ENCODE data around the gene TDRD7. TPM values are rescaled to one million over a fixed set of nuclear protein-coding genes. Genes with fewer than 3 reads are reported as not detected.

TDRD7 gene
- total and polyA plus RNA-seq, 9 of the 15 experiments (the other 6 are each of a cell fraction or from before 2014, with no cell fraction given), result 2.2 to 7.7 (median 5.2) TPM

- TF ChIP-seq, protein P1, sequence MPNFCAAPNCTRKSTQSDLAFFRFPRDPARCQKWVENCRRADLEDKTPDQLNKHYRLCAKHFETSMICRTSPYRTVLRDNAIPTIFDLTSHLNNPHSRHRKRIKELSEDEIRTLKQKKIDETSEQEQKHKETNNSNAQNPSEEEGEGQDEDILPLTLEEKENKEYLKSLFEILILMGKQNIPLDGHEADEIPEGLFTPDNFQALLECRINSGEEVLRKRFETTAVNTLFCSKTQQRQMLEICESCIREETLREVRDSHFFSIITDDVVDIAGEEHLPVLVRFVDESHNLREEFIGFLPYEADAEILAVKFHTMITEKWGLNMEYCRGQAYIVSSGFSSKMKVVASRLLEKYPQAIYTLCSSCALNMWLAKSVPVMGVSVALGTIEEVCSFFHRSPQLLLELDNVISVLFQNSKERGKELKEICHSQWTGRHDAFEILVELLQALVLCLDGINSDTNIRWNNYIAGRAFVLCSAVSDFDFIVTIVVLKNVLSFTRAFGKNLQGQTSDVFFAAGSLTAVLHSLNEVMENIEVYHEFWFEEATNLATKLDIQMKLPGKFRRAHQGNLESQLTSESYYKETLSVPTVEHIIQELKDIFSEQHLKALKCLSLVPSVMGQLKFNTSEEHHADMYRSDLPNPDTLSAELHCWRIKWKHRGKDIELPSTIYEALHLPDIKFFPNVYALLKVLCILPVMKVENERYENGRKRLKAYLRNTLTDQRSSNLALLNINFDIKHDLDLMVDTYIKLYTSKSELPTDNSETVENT (CRISPR knock-in tag; IDR thresholded peaks at IDR 0.05), result no peak
- no peak for TF ChIP-seq RBM39 (optimal IDR thresholded peaks at IDR 0.05; ENCODE audit: low read depth, low read length)
- TF ChIP-seq RFX1 (IDR thresholded peaks at IDR 0.05), result no peak
- TF ChIP-seq, protein P2, sequence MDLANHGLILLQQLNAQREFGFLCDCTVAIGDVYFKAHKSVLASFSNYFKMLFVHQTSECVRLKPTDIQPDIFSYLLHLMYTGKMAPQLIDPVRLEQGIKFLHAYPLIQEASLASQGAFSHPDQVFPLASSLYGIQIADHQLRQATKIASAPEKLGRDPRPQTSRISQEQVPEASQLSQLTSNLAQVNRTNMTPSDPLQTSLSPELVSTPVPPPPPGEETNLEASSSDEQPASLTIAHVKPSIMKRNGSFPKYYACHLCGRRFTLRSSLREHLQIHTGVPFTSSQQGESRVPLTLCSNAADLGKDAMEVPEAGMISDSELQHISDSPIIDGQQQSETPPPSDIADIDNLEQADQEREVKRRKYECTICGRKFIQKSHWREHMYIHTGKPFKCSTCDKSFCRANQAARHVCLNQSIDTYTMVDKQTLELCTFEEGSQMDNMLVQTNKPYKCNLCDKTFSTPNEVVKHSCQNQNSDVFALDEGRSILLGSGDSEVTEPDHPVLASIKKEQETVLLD (IDR thresholded peaks at IDR 0.05), result peak; percentile 82
- TF ChIP-seq RBFOX2 (IDR thresholded peaks at IDR 0.05; ENCODE audit: low read depth, low read length), result peak; percentile 65
- TF ChIP-seq CEBPG (CRISPR knock-in tag; IDR thresholded peaks at IDR 0.05), result no peak
- no peak for TF ChIP-seq CEBPG (tag; conservative IDR thresholded peaks at IDR 0.05 in 1 of 2, IDR thresholded peaks at IDR 0.05 in 1 of 2)
- no peak for TF ChIP-seq E2F3 (CRISPR knock-in tag; IDR thresholded peaks at IDR 0.05)
- peak; percentile 84 for TF ChIP-seq NFIC (IDR thresholded peaks at IDR 0.05)
- TF ChIP-seq GTF2A2 (tag; IDR thresholded peaks at IDR 0.05), result no peak
- no peak for TF ChIP-seq SMARCC2 (IDR thresholded peaks at IDR 0.05; ENCODE audit: low read depth)
- TF ChIP-seq ELF1 (tag; IDR thresholded peaks at IDR 0.05), result peak; percentile 59; the same call in 1 of the 2 replicates
- no peak for TF ChIP-seq KDM1A (IDR thresholded peaks at IDR 0.05)
- no peak for TF ChIP-seq MYBL2 (IDR thresholded peaks at IDR 0.05; ENCODE audit: low read depth)
- no peak for TF ChIP-seq MYBL2 (CRISPR knock-in tag; IDR thresholded peaks at IDR 0.05; ENCODE audit: borderline replicate concordance)
- TF ChIP-seq, protein P3, sequence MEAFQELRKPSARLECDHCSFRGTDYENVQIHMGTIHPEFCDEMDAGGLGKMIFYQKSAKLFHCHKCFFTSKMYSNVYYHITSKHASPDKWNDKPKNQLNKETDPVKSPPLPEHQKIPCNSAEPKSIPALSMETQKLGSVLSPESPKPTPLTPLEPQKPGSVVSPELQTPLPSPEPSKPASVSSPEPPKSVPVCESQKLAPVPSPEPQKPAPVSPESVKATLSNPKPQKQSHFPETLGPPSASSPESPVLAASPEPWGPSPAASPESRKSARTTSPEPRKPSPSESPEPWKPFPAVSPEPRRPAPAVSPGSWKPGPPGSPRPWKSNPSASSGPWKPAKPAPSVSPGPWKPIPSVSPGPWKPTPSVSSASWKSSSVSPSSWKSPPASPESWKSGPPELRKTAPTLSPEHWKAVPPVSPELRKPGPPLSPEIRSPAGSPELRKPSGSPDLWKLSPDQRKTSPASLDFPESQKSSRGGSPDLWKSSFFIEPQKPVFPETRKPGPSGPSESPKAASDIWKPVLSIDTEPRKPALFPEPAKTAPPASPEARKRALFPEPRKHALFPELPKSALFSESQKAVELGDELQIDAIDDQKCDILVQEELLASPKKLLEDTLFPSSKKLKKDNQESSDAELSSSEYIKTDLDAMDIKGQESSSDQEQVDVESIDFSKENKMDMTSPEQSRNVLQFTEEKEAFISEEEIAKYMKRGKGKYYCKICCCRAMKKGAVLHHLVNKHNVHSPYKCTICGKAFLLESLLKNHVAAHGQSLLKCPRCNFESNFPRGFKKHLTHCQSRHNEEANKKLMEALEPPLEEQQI (IDR thresholded peaks at IDR 0.05), result no peak
- TF ChIP-seq, protein P4, sequence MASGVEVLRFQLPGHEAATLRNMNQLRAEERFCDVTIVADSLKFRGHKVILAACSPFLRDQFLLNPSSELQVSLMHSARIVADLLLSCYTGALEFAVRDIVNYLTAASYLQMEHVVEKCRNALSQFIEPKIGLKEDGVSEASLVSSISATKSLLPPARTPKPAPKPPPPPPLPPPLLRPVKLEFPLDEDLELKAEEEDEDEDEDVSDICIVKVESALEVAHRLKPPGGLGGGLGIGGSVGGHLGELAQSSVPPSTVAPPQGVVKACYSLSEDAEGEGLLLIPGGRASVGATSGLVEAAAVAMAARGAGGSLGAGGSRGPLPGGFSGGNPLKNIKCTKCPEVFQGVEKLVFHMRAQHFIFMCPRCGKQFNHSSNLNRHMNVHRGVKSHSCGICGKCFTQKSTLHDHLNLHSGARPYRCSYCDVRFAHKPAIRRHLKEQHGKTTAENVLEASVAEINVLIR (CRISPR knock-in tag; IDR thresholded peaks at IDR 0.05), result no peak
- TF ChIP-seq, protein P5, sequence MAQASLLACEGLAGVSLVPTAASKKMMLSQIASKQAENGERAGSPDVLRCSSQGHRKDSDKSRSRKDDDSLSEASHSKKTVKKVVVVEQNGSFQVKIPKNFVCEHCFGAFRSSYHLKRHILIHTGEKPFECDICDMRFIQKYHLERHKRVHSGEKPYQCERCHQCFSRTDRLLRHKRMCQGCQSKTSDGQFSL (CRISPR knock-in tag; IDR thresholded peaks at IDR 0.05), result no peak
- TF ChIP-seq, protein P5 (tag; IDR thresholded peaks at IDR 0.05), result no peak
- no peak for TF ChIP-seq SNRNP70 (optimal IDR thresholded peaks at IDR 0.05; ENCODE audit: low read depth, low read length)
- no peak for TF ChIP-seq ZNF586 (CRISPR knock-in tag; conservative IDR thresholded peaks at IDR 0.05)
Observed at GRCh38 chr9:97411789-97412625, at the start of gene TDRD7 (continued).

Data from K562 (cell line).